ENCODE measurements around the gene NSD1.

The NSD1 gene

DNA sequence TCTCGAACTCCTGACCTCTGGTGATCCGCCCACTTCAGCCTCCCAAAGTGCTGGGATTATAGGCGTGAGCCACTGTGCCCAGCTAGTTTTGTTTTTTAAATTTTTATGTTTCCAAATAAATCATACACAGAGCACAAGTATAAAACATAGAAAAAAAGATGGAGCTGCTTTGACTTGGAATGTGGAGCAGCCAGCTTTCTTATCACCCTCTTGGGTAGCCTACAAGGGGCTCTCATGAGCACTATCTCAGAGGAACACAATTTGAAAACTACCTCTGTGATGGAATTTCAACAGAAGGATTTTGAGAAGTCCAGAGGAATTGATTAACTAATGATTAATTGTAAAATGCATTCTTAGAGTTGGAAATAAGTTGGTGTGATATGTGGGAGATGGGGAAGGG, 45.9 kb downstream of the NSD1 start:
- no peak for DNase-seq

DNA sequence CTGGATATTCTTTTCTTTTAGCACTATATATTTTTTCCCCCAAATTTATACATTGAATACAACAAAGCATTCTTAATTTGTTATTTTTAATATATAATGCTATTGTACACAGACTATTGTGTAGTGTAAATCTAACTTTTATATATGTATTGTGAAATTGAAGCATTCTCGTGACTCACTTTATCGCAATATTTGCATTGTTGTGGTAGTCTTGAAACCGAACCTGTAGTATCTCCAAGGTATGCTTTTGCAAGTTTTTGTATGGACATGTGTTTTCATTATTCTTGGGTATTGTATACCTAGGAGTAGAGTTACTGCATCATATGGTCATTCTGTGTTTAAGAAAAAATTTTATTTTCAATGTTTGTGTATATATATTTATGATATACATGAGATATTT, 49.6 kb downstream of the NSD1 start:
- DNase-seq, result no peak

DNA sequence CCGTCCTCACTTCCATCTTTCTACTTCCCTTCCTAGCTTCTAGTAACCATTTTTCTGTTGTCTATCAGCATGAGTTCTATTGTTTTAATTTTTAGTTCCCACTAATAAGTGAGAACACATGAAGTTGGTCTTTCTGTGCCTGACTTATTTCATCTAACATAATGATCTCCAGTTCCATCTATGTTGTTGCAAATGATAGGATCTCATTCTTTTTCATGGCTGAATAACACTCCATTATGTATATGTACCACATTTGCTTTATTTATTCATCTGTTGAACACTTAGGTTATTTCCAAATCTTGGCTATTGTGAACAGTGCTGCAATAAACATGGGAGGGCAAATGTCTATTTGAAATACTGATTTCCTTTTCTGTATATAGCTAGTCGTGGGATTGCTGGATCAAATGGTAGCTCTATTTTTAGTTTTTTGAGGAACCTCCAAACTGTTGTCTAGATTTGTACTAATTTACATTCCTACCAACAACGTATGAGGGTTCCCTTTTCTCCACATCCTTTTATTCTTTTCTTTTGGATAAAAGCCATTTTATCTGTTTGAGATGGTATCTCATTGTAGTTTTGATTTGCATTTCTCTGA, 50.3 kb downstream of the NSD1 start:
- no peak for DNase-seq

- DNase-seq, result no peak
These were observed 52.4 kb downstream of the NSD1 start for GRCh38 chr5:177185993-177186392.

DNA sequence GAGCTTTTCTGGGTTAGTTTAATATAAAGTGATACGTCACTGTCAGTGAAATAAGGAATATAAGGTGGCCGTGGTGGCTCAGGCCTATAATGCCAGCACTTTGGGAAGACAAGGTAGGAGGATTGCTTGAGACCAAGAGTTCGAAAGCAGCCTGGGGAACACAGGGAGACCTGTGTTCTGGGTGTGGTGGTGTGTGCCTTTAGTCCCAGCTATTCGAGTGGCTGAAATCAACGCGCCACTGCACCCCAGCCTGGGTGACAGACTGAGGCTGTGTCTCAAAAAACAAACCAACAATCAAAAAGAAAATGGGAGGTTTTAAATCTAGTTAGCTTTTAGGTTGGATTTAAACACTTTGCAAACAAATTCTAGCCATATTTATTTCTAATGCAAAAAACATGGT, 53.1 kb downstream of the NSD1 start:
- no peak for DNase-seq

DNA sequence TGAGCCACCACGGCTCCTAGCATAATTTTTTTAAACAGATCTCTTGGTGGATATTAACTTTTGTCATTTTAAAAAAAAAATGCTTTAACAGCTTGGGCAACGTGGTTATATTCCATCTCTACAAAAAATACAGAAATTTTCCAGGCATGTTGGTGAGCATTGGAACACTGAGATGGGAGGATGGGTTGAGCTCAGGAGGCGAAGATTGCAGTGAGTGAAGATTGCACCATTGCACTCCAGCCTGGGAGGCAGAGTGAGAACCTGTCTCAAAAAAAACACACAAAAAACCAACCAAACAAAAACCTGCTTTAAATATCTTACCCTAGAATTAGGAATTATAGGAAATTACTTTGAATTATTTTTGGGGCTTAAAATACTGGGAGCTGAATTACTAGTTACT, 55.2 kb downstream of the NSD1 start:
- DNase-seq, result no peak

DNA sequence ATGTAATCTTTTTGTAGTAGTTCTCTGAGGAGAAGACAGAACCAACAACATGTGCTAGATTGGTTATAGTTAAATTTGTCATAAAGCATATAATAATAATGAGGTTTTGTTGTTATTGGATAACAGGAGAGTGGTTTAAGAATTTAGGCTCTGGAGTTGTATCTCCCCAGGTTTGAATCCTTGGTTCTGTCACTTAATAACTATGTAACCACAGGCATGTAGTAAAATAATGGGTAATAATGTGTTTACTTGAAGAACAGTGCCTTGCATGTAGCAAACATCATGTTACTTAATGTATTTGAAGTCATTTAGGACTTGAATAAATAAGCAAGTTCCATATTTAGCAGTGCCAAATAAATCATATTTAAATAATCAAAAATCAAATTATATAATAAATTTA, 55.8 kb downstream of the NSD1 start:
- DNase-seq, result no peak

- no peak for DNase-seq
These were observed 56.4 kb downstream of the NSD1 start for GRCh38 chr5:177189965-177190364.

- DNase-seq, result no peak
These were observed 60.7 kb downstream of the NSD1 start for GRCh38 chr5:177194268-177194667.

DNA sequence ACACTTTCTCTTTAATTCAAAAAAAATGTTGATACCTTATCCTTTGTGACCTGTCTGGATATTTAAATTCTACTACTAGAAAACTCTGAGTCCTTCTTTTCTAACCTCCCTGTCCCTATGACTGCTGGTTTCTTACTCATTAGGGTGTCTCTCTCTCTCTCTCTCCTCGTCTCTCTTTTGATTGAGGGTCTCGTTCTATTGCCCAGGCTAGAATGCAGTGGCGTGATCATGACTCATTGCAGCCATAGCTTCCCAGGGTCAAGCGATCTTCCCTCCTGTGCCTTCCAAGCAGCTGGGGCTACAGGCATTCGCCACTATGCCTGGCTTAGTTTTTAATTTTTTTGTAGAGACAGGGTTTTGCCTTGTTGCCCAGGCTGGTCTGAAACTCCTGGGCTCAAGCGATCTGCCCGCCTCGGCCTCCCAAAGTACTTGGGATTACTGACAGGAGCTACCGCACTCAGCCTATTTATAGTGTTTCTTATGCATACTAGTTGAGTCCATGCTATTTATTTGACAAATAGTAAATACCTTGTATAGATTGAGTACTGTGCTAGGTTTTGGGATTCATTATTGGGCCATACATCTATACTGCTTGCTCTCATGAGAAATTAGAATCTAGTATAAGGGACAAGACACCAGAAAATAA, 61.9 kb downstream of the NSD1 start:
- no peak for DNase-seq

- no peak for DNase-seq
These were observed 65.2 kb downstream of the NSD1 start for GRCh38 chr5:177198738-177199137.

- no peak for DNase-seq
These were observed 70.7 kb downstream of the NSD1 start for GRCh38 chr5:177204281-177204680.

GRCh38 chr5:177209610-177210009, 76.0 kb downstream of the NSD1 start:
- DNase-seq, result no peak

DNA sequence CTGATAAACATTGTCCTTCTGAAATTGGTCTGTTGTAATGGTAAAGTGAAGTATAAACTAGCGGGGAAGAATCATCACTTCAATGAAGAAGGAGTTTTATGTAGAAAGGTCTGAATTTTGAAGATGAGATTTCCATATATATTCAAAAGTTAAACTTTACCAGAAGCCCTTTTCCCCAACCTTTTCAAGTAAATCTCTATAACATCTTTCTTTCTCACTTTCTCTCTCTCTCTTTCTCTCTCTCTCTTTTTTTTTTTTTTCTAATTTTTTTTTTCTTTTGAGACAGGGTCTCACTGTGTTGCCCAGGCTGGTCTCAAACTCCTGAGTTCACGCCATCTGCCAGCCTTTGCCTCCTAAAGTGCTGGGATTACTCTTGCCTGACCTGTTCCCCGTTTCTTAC, 78.7 kb downstream of the NSD1 start:
- no peak for DNase-seq

- DNase-seq, result no peak
These were observed 87.0 kb downstream of the NSD1 start for GRCh38 chr5:177220576-177220975.

GRCh38 chr5:177222269-177222668, 88.7 kb downstream of the NSD1 start:
- no peak for DNase-seq

- no peak for DNase-seq
These were observed 92.2 kb downstream of the NSD1 start for GRCh38 chr5:177225798-177226197.

DNA sequence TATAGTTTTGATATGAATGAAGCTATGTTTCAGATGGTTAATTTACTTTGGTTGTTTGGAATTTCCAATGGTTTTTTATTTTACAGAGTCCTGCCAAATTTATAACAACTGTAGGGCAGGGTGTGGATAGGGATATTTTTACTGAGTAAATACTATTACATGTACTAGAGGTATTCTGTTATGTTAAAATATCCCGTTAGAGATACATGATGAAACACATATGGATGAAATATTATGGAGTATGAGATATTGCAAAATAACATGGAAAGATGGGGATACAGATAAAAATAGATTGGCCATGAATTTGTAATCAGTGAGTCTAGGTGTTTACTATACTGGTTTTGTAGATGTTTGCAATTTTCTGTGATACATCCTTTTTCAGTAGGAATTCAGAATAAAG, 93.3 kb downstream of the NSD1 start:
- DNase-seq, result no peak

DNA sequence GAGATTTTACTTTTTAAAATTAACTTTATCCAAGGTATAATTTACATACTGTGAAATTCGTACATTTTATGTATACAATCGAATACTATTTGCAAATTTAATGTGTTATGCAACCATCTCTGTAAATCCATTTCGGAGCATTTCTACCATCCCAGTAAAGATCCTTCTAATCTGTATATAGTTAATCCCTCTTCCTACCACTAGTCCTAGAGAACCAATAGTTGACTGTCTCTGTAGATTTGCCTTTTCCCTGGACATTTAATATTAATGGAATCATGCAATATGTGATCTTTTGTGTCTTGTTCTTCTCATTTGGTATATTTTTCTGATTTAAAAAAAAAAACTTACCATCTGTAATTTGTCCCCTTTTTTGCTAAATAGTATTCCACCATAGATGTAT, 95.2 kb downstream of the NSD1 start:
- no peak for DNase-seq

DNA sequence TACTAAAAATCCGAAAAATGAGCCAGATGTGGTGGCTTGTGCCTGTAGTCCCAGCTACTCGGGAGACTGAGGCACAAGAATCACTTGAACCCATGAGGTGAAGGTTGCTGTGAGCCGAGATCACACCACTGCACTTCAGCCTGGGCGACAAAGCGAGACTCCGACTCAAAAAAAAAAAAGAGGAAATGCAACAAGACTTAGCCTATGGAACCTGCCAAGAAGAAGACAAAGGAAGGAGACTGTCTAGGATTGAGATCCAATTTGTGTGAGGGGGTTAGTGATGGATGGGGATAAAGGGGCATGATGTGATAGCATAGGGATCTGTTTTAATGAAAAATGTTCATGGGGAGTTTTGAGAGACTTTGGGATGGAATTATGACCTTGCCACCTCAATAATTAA, 97.1 kb downstream of the NSD1 start:
- no peak for DNase-seq

DNA sequence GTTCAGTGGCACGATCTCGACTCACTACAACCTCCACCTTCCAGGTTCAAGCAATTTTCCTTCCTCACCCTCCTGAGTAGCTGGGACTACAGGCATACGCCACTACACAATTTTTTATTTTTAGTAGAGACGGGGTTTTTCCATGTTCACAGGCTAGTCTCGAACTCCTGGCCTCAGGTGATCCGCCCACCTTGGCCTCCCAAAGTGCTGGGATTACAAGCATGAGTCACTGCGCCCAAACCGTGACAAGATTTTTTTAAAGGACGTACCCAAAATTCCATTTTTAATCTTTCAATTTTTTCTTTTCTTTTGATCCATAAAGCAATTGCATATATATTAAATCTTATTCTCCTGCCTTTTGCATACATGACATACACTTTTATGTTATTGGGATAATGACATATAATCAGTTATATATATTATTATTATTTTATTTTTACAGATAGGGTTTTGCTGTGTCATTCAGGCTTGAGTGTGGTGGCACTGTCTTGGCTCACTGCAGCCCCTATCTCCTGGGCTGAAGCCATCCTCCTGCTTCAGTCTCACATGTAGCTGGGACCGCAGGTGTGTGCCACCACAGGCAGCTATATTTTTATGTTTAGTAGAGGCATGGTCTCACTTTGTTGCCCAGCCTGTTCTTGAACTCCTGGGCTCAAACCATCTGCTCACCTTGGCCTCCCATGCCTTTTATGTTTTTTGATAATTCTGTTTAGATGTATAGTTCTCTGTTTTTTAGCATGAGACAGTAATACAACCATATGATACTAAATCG, 98.1 kb downstream of the NSD1 start:
- no peak for DNase-seq

DNA sequence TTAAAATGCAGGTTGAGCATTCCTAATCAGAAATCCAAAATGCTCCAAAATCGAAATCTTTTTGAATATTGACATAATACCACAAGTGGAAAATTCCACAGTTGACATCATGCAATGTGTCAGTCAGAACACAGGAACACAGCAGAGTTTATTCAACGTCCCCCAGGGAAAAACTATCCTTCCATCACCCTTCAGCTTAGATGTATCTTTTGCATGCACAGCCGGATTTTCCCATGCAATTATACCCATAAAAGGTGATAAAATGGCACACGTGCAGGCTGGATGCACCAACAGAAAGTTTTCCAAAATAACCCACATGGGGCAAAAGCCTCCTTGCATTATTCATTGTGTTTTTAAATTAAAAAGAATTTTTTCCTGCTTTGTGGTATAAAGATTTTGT, 98.8 kb downstream of the NSD1 start:
- DNase-seq, result no peak

- DNase-seq, result no peak
These were observed 99.2 kb downstream of the NSD1 start for GRCh38 chr5:177232761-177233160.

- no peak for DNase-seq
These were observed 99.6 kb downstream of the NSD1 start for GRCh38 chr5:177233206-177233605.

DNA sequence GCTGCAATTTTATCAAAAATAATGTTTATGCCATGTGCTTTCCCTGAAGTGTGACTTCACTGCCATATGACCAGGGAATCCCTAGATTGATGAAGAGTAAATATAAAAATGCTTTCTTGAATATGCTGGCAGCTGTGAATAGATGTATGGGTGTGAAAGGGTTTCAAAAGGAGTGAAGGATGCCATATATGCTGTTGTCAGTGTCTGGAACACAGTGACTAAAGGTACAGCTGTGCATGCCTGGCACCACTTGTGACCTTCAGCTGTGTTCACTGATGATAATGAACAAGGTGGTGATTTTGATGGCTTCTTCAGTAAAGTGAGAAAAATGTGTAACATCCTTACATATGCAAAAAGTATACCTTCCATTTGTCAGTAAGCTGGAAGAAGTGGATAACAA, 100.2 kb downstream of the NSD1 start:
- DNase-seq, result no peak
